UCSD-AML1 (cell line): Measurements from ENCODE around the gene THBS1.

ENCODE experiments used
- DNase-seq: peaks from one replicate; lab custom pipeline; 2025; ENCODE audit not compliant: unreplicated experiment; lab: John Stamatoyannopoulos, UW

The THBS1 gene

DNA sequence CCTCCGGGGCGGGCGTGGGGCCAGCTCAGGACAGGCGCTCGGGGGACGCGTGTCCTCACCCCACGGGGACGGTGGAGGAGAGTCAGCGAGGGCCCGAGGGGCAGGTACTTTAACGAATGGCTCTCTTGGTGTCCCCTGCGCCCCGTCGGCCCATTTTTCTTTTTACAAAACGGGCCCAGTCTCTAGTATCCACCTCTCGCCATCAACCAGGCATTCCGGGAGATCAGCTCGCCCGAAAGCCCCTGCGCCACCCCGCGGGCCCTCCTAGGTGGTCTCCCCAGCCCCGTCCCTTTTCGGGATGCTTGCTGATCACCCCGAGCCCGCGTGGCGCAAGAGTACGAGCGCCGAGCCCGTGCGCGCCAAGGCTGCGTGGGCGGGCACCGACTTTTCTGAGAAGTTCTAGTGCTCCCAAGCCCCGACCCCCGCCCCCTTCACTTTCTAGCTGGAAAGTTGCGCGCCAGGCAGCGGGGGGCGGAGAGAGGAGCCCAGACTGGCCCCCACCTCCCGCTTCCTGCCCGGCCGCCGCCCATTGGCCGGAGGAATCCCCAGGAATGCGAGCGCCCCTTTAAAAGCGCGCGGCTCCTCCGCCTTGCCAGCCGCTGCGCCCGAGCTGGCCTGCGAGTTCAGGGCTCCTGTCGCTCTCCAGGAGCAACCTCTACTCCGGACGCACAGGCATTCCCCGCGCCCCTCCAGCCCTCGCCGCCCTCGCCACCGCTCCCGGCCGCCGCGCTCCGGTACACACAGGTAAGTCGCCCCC lies at the start of gene THBS1:
Gene THBS1 (plus strand): TSS at position 595 of the 757 bp plus-strand sequence. CDS start 779 bp downstream, outside the sequence.
- DNase-seq, result no peak

DNA sequence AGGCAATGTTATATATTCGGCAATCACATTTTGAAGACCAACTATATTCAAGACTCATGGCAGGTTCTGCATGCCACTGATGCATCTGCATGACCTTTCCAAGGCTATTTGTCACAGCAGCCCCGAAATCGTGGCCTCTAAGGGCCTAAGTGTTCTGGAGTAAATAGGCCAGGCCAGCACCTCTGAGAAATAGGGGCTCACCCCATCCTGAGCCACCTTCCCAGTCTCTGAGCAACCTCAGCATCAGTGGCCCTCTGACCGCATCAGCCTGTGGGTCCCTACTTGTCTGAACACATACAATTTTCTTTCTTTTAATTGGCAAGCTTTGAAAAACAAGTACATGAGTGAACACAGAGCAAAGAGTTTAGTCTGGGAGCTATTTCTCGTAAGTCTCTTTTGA lies 45.9 kb upstream of the THBS1 start:
- no peak for DNase-seq

GRCh38 chr15:39535466-39535865 lies 45.4 kb upstream of the THBS1 start:
- no peak for DNase-seq

DNA sequence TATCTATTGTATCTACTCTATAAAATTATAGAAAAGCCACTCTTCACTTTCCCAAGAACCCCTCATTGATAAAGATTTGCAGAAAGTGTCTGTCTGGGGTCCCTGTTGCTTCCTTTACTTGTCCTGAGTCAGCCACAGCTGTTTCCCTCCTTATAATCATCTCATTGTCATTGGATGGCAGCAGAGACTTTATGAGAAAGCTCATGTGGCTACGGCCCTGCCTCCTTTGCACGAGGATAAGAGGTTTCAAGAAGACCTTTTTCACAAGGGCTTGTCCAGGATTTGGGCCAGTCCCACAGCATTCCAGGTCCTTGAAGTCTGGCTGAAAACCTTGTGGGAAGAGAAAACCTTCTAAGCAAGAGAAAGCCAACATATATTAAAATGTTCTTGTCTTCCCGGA lies 41.9 kb upstream of the THBS1 start:
- no peak for DNase-seq

GRCh38 chr15:39539466-39539865 lies 41.4 kb upstream of the THBS1 start:
- no peak for DNase-seq

DNA sequence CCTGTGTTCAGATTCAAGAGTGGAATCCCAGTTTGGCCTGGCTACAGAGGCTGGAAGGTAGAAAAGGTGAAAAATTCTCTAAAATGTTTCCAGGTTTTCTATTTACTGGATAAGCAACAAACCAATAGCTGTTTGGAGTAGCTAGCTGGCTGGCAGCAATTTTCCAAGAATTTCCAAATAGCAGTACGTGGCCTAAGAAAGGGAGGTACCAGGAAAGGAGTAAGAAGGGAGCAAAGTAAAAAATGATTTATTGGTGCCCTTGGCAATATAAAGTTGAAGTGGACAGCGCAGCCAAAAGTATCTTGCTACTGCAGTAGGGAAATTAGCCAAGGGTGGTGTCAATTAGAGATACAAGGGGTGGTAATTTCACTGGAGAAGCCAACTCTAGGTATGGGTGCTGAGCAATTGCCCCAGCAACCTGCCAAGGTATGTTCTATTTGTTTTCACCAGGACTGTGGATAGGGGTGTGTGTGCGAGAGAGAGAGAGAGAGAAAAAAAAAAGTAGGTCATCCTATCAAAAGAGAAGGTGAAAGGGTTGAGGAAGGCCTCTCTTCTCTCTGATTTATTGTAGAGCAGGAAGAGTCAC lies 40.8 kb upstream of the THBS1 start:
- no peak for DNase-seq

DNA sequence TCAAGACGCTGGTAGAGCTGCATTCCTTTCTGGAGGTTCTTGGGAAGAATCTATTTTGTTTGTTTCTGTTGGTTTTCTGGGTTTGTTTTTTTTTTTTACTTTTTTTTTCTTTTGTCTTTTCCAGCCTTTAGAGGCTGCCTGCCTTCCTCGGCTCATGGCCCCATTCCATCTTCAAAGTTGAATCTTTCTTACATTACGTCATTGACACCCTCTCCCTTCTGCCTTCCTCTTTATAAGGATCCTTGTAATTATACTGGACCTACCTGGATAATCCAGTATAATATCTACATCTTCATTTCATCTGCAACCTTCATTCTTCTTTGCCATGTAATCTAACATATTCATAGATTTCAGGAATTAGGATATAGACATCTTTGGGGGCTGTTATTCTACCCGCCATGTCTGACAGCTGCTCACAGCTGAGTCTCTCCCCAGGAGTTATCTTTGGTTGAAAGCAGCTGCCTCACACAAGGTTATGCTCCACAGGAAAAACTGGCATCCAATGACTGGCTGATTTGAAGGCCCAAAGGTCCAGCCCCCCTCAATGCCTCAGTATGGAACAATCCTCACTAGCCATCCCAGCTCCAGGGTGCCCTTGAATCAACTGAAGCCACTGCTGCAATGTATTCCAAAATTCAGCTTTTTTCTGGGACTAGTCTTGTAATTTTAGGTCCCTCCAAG lies 38.4 kb upstream of the THBS1 start:
- no peak for DNase-seq

- DNase-seq, result no peak
Measured at GRCh38 chr15:39543651-39544050, 37.2 kb upstream of the THBS1 start.

- no peak for DNase-seq
Measured at GRCh38 chr15:39546842-39547241, 34.0 kb upstream of the THBS1 start.

GRCh38 chr15:39548561-39548960 lies 32.3 kb upstream of the THBS1 start:
- no peak for DNase-seq

- no peak for DNase-seq
Measured at GRCh38 chr15:39549912-39550311, 31.0 kb upstream of the THBS1 start.

DNA sequence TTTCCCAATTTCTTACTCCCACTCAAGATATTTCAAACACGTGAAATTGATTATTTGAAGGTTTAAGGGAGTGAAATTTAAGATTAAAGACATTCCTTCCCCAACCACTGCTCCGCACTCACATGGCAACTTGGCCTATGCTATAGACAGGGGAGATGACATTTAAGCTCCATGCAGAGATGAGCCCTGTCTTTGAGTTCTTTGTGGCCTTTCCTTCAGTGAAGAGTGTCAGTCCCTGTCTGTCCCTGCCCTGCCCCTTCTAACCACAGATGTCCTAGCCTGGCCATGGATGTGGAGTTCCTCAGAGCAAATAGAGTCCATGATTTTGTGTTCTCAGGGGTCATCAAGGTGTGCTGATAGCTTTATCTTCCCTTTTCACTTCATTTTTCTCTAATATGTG lies 29.4 kb upstream of the THBS1 start:
- no peak for DNase-seq

- no peak for DNase-seq
Measured at GRCh38 chr15:39552556-39552955, 28.3 kb upstream of the THBS1 start.

DNA sequence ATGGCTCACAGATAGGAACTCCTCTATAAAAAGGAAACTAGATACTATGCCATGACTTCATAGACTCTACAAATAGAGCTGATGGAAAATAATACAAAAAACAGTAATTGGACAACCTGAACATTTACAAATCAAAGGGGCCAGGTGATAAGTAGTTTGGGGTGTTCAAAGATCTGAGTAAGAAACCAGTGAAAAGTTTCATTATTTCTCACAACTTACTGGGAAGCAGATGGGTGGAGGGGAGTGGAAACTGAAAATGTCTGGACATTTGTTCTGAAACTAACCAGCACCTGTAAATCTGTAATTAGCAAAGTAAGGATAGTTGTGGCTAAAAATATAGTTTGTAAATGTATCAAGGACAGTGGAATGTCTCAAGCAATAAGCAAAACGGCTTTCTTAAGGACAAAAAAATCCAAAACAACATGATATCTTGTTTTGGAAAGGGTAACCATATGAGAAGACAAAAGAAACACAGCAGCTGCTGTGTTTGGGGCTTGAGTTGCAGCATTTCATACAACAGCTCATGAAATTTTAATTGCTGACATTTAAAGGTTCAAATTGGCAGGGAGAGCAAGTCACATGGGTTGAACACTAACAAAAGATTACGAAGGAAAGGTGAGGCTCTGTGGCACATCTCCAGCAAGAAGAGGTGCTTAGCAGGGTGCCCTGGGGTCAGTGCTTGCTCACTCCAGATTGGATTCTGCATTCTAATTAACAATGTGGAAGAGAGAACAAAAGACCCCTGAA lies 26.8 kb upstream of the THBS1 start:
- no peak for DNase-seq

- no peak for DNase-seq
Measured at GRCh38 chr15:39554746-39555387, 26.0 kb upstream of the THBS1 start.

DNA sequence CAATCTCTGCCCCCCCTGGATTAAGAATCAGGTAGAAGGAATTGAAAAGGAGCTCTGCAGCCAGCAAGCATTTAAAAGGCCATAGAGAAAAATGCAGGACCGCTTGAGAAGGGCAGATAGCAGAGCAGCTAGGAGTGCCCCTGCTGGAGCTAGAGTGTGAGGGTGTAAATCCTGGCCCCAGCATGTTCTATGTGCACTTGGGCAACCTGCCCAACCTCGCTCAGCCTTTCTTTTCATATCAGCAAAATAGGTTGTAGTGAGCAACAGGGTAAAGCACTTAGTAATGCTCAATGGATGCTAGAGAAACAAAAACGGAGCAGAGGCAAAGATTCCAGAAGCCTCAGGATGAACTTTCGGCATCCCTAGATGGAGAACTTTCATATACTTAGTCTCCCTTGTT lies 25.0 kb upstream of the THBS1 start:
- no peak for DNase-seq

DNA sequence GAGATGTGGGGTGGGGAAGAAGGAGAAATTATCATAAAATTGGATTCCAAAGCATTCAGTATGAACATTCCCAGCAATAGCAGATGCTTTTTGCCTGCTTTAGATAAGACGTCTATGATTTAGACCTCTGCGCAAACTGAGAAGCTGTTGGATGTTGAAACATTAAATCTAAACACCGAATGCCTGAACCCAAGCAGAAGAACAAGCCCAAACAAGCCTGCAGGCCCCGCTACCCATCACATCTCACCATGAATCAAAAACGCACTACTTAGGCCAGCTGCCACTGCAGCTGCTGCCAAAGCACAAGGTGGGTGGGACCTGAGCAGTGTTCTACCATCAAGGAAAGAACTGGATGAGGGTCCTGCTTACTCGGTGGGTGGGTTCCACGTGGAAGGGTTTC lies 24.4 kb upstream of the THBS1 start:
- no peak for DNase-seq

GRCh38 chr15:39558421-39558820 lies 22.5 kb upstream of the THBS1 start:
- DNase-seq, result no peak

DNA sequence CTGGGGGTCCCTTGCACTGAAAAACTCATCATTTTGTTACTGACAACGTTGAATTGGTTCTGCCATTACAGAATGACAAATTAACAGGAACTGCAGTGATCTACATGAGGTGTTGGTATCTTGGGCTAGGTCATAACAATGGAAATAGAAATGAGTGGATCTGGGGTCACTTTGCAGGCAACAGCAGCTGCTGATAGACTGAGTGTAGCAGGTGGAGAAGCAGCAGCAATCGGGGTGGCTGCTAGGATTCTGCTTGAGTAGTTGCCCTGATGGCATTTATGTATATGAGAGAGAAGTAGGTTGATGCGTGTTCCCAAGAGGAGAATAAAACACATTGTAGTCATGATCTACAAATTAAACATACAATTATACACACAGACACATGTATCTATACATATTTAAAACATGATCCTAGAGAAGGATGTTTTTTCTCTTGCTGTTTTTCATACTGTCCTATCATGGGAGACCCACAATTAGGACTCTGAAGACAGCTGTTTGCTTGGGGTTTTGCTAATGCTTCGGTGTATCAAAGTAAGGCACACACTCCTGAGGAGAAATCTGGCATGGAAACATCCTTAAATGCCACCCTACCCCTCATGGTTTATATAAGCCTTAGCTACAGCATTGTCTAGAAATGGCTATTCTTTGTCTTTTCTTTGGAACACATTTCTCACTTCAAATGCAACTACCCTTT lies 15.8 kb upstream of the THBS1 start:
- no peak for DNase-seq

- DNase-seq, result no peak
Measured at GRCh38 chr15:39565851-39566250, 15.0 kb upstream of the THBS1 start.

- DNase-seq, result no peak
Measured at GRCh38 chr15:39573287-39573686, 7.6 kb upstream of the THBS1 start.
